A549 (cell line): ENCODE measurements around the gene FXYD7. TPM values are rescaled to one million over a fixed set of nuclear protein-coding genes. Genes with fewer than 3 reads are reported as not detected.

Source experiments
- ATAC-seq, 2 experiments: fragments of 200-7000 bp in 1 of 2; fragments of >200 bp in 1 of 2; cut with Nextera tagmentation in 1 of 2; cut with Tn5 transposase in 1 of 2; 3 replicates each; pipeline versions ENCODE4 v1.8.0 to v1.9.1; 2018 to 2020; ENCODE audit warnings: mild to moderate bottlenecking in 1 of 2, moderate library complexity in 1 of 2
- CTCF ChIA-PET: fragments of 300-600 bp; sonication (Branson Sonifier 250); formaldehyde crosslinking; extraction: SDS; loops from one replicate; lab custom pipeline; 2021; ENCODE audit warnings: antibody characterized with exemption, inconsistent platforms; lab: Yijun Ruan, JAX
- POLR2A ChIA-PET: fragments of 350-600 bp; formaldehyde crosslinking; extraction: SDS; loops from one replicate; lab custom pipeline; 2021; ENCODE audit warnings: antibody characterized with exemption, inconsistent platforms; lab: Yijun Ruan, JAX
- DNase-seq, 2 experiments: peaks; one replicate each; pipeline versions ENCODE4 v3.0.0 to v3.0.0-alpha.2; 2011 to 2016; ENCODE audit warnings: low read depth in 1 of 2, low spot score in 1 of 2
- FAIRE-seq: peaks from 2 replicates; lab custom pipeline; 2011; peaks lifted over from hg19 to GRCh38; lab: Jason Lieb, UNC
- H3K27ac ChIP-seq, 2 experiments: fragments of >200 bp; sonication (Bioruptor Twin); formaldehyde crosslinking; 3 replicates each; pipeline ENCODE4 v1.5.1; 2016 to 2017
- H3K4me1 ChIP-seq: fragments of >200 bp; sonication (Bioruptor Twin); formaldehyde crosslinking; 3 replicates; pipeline ENCODE4 v1.6.1; 2016
- H3K4me2 ChIP-seq: fragments of >200 bp; sonication (Bioruptor Twin); formaldehyde crosslinking; 3 replicates; pipeline ENCODE4 v1.6.1; 2016
- H3K4me3 ChIP-seq: fragments of >200 bp; sonication (Bioruptor Twin); formaldehyde crosslinking; 3 replicates; pipeline ENCODE4 v1.5.1; 2016
- H3K9me3 ChIP-seq: fragments of >200 bp; sonication (Bioruptor Twin); formaldehyde crosslinking; 3 replicates; pipeline ENCODE4 v1.6.1; 2016
- ATOH8 ChIP-seq: fragments of 250-450 bp; sonication (Bioruptor Pico); IDR thresholded peaks from 2 replicates; pipeline ENCODE4 v1.5.0; 2020; ENCODE audit warnings: low read depth, mild to moderate bottlenecking, moderate library complexity
- E2F6 ChIP-seq: IDR thresholded peaks from 2 replicates; pipeline ENCODE4 v1.6.1; 2012; ENCODE audit warnings: low read depth, borderline replicate concordance
- ELK1 ChIP-seq: fragments of 150-350 bp; IDR thresholded peaks from 2 replicates; pipeline ENCODE4 v1.6.1; 2014; ENCODE audit warnings: low read depth, mild to moderate bottlenecking, low read length
- ESRRA ChIP-seq: fragments of 150-350 bp; IDR thresholded peaks from 2 replicates; pipeline ENCODE4 v1.6.1; 2014; ENCODE audit warnings: mild to moderate bottlenecking, low read length, borderline replicate concordance
- HES2 ChIP-seq: fragments of >200 bp; sonication (Bioruptor Twin); formaldehyde crosslinking; IDR thresholded peaks from 2 replicates; pipeline ENCODE4 v1.6.1; 2016
- HEYL ChIP-seq: fragments of 250-450 bp; sonication (Bioruptor Pico); IDR thresholded peaks from 2 replicates; pipeline ENCODE4 v1.8.0; 2021; ENCODE audit warnings: mild to moderate bottlenecking, moderate library complexity
- HOXA7 ChIP-seq: fragments of 250-450 bp; sonication (Bioruptor Pico); IDR thresholded peaks from 2 replicates; pipeline ENCODE4 v1.5.0; 2020; ENCODE audit warnings: mild to moderate bottlenecking, moderate library complexity
- HOXB13 ChIP-seq: fragments of 250-450 bp; sonication (Bioruptor Pico); IDR thresholded peaks from 2 replicates; pipeline ENCODE4 v1.5.0; 2020; ENCODE audit warnings: low read depth, mild to moderate bottlenecking, moderate library complexity
- JUN ChIP-seq, 2 experiments: fragments of >200 bp; sonication (Bioruptor Twin); formaldehyde crosslinking; IDR thresholded peaks; 2 replicates in 1 of 2; 3 replicates in 1 of 2; pipeline ENCODE4 v1.6.1; 2016 to 2017
- KDM1A ChIP-seq: fragments of 200-600 bp; sonication (generic); IDR thresholded peaks from 2 replicates; pipeline ENCODE4 v1.6.1; 2016; ENCODE audit warnings: low read depth, mild to moderate bottlenecking
- KDM5A ChIP-seq: fragments of 200-600 bp; sonication (generic); IDR thresholded peaks from 2 replicates; pipeline ENCODE4 v1.6.1; 2016; ENCODE audit warnings: antibody characterized with exemption, mild to moderate bottlenecking
- NFE2L2 ChIP-seq: fragments of 150-350 bp; conservative IDR thresholded peaks from 2 replicates; pipeline ENCODE4 v1.6.1; 2014; ENCODE audit warnings: low read length
- NPAS2 ChIP-seq: fragments of 250-450 bp; sonication (Bioruptor Pico); IDR thresholded peaks from 2 replicates; pipeline ENCODE4 v1.8.0; 2022; ENCODE audit warnings: mild to moderate bottlenecking, moderate library complexity, borderline replicate concordance
- PHF8 ChIP-seq: fragments of 200-600 bp; sonication (generic); IDR thresholded peaks from 2 replicates; pipeline ENCODE4 v1.6.1; 2016; ENCODE audit warnings: low read depth, mild to moderate bottlenecking, antibody characterized with exemption, moderate library complexity, borderline replicate concordance
- REST ChIP-seq: fragments of 200-600 bp; sonication (generic); IDR thresholded peaks from 2 replicates; pipeline ENCODE4 v1.6.1; 2016; ENCODE audit warnings: antibody characterized with exemption, mild to moderate bottlenecking, moderate library complexity
- SREBF2 ChIP-seq: fragments of 450-650 bp; IDR thresholded peaks from 2 replicates; pipeline ENCODE4 v1.6.1; 2014; ENCODE audit warnings: mild to moderate bottlenecking, moderate library complexity
- TFCP2L1 ChIP-seq: fragments of 250-450 bp; sonication (Bioruptor Pico); IDR thresholded peaks from 2 replicates; pipeline ENCODE4 v1.5.0; 2021; ENCODE audit warnings: mild to moderate bottlenecking
- TP53 ChIP-seq: fragments of 250-450 bp; sonication (Bioruptor Pico); IDR thresholded peaks from 2 replicates; pipeline ENCODE4 v1.5.0; 2021; ENCODE audit warnings: mild to moderate bottlenecking, moderate library complexity
- USF2 ChIP-seq: fragments of 450-650 bp; IDR thresholded peaks from 2 replicates; pipeline ENCODE4 v1.6.1; 2014; ENCODE audit warnings: antibody characterized with exemption
- WGBS: methylation state at CpG from one replicate; pipeline ENCODE4 v1.1.6; 2017; ENCODE audit errors: missing lambda C conversion rate; 5-methylcytosine and 5-hydroxymethylcytosine counted together
- polyA plus RNA-seq, 4 experiments: library from polyadenylated mRNA; depleted of rRNA in 3 of 4; stranded (reverse); fragments of >200 nt; fragmentation: RNase III in 1 of 4; extraction: RNeasy Plus Mini Kit Qiagen cat#74134 plus additional on column Dnase treatment in 1 of 4; gene quantifications; 2 replicates in 3 of 4; 3 replicates in 1 of 4; pipeline ENCODE4 v1.2.3, GENCODE V29; 2011 to 2017

Gene FXYD7
- polyA plus RNA-seq, 2 of the 4 experiments (the other 2 are of a cell fraction) = not detected

- no peak for TF ChIP-seq ELK1
- TF ChIP-seq JUN (IDR thresholded peaks at IDR 0.05) = no peak
- no peak for TF ChIP-seq USF2
- no peak for TF ChIP-seq TFCP2L1 (CRISPR knock-in tag)
- no peak for TF ChIP-seq NPAS2 (CRISPR knock-in tag)
- no peak for TF ChIP-seq HEYL (CRISPR knock-in tag)
- no peak for TF ChIP-seq PHF8
- no peak for TF ChIP-seq REST
- TF ChIP-seq ESRRA = no peak
Observed at GRCh38 chr19:35156673-35157014, 13.6 kb downstream of the FXYD7 start (continued).

GRCh38 chr19:35157431-35157830, 14.4 kb downstream of the FXYD7 start:
- POLR2A ChIA-PET = no interaction called here

More at GRCh38 chr19:35157431-35157830, 14.4 kb downstream of the FXYD7 start:
- Histone ChIP-seq H3K4me2 (no peak overlapping the region), H3K9me3 (peaks cover 7% of the 10 kb centered on the region; the same call in 2 of the 3 replicates), H3K27ac (no peak overlapping the region), H3K4me1 (peaks cover 9% of the 10 kb centered on the region; the same call in 1 of the 3 replicates), H3K4me3 (no peak overlapping the region)
- no peak for TF ChIP-seq HES2
- TF ChIP-seq HOXB13 (CRISPR knock-in tag) = no peak
- TF ChIP-seq E2F6 = no peak
- no peak for TF ChIP-seq HOXA7
- TF ChIP-seq REST = no peak
- no peak for TF ChIP-seq ATOH8 (CRISPR knock-in tag)
- TF ChIP-seq SREBF2 = no peak
- TF ChIP-seq NFE2L2 = no peak
- TF ChIP-seq TP53 (CRISPR knock-in tag) = no peak
- no peak for TF ChIP-seq ELK1
- TF ChIP-seq HEYL (CRISPR knock-in tag) = no peak
- TF ChIP-seq KDM1A = no peak
- TF ChIP-seq KDM5A = no peak
- 93% methylated on average over 4 of the region's 4 CpGs for WGBS
- peak; percentile 72 for FAIRE-seq
- DNase-seq = no peak
- no peak for ATAC-seq
- CTCF ChIA-PET = interaction anchor here (1.8 to 13.8 kb wide), 2 partner anchors 12 to 91 kb away, joined by 4 to 163 read pairs; partner anchors contain the start of gene FXYD7
